RCC 7860 (cell line): ENCODE results near the gene SPATA33.
"Not testable (repeated sequence)": the region's sequence is repeated elsewhere in the genome, so short reads cannot be mapped to it uniquely, and the experiment has no call there.

Experiments
- DNase-seq: peaks from one replicate; pipeline ENCODE4 v3.0.0-alpha.2; 2015; ENCODE audit warnings: low spot score
- FAIRE-seq: peaks from 2 replicates; lab custom pipeline; 2012; peaks lifted over from hg19 to GRCh38; lab: Jason Lieb, UNC

The SPATA33 gene

GRCh38 chr16:89691231-89691985 lies 33.8 kb downstream of the SPATA33 start:
- FAIRE-seq: no peak
- no peak for DNase-seq

GRCh38 chr16:89691986-89692569 lies 34.4 kb downstream of the SPATA33 start:
- DNase-seq (no peak), FAIRE-seq (no peak)

GRCh38 chr16:89693289-89693731 lies 35.7 kb downstream of the SPATA33 start:
- DNase-seq (no peak), FAIRE-seq (no peak)

DNA sequence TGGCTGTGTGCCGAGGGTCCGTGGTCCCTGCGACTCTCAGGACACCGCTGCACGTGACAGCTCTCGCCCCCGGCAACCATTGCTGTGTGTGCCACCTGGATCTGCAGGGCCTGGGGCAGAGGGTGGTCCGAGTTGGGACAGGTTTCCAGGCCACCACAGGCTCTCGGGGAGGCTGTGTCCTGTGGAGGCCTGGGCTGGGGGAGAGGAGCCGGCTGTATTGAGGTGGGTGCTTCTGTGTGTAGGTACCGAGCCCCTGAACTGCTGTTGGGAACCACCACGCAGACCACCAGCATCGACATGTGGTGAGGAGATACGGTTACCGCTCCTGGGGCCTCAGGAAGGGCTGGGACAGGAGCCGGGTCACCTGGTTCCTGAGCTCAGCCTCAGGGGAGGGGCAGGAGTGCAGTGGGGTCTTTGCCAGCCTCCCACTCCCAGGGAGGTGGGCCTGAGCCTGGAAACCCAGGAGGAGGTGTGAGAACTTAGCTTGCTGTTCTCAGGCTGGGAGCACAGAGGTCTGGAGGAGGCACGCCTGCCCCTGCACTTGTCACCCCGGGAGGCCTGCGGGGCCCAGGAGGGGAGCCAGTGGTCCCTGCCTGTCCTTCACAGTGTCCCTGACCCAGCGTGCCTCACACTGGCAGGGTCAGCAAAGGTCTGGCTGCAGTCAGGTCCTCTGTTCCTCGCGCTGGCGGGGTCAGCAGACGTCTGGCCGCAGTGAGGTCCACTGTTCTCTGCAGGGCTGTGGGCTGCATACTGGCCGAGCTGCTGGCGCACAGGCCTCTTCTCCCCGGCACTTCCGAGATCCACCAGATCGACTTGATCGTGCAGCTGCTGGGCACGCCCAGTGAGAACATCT lies 36.5 kb downstream of the SPATA33 start:
- DNase-seq (no peak), FAIRE-seq (no peak)

DNA sequence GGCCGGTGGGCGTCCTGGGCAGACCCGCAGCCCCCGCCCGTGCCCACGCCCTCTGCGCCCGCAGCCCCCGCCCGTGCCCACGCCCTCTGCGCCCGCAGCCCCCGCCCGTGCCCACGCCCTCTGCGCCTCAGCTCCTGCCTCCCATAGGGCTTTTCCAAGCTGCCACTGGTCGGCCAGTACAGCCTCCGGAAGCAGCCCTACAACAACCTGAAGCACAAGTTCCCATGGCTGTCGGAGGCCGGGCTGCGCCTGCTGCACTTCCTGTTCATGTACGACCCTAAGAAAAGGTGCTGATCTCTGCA lies 37.1 kb downstream of the SPATA33 start:
- FAIRE-seq, DNase-seq: not testable (repeated sequence)

DNA sequence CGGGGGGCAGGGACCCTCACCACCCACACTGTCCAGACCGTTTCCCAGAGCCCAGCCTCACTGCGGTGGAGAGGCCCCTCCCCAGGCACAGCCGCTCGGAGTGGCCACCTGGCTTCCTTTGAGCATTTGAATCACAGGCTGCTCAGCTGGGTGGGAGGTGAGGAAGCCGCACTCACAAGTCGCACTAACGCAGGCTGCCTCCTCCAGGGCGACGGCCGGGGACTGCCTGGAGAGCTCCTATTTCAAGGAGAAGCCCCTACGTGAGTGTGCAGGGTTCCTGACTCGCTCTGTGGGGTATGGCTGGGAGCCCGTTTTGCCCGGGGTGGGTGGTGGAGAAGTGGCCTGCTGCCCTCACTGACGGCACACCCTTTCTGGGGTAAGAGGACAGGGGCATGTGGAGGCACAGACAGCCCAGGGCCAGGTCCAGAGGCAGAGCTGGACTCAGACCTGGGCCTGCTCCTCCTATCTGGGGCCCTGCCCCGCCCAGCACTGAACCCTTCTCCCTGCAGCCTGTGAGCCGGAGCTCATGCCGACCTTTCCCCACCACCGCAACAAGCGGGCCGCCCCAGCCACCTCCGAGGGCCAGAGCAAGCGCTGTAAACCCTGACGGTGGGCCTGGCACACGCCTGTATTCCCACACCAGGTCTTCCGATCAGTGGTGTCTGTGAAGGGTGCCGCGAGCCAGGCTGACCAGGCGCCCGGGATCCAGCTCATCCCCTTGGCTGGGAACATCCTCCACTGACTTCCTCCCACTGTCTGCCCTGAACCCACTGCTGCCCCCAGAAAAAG lies 37.6 kb downstream of the SPATA33 start:
- no peak for DNase-seq
- no peak for FAIRE-seq

GRCh38 chr16:89695875-89696669 lies 38.4 kb downstream of the SPATA33 start:
- DNase-seq (no peak), FAIRE-seq (no peak)

- FAIRE-seq: no peak
- DNase-seq: no peak
These were observed 39.1 kb downstream of the SPATA33 start for GRCh38 chr16:89696670-89697128.

- FAIRE-seq: no peak
These were observed 39.6 kb downstream of the SPATA33 start for GRCh38 chr16:89697161-89697615.

GRCh38 chr16:89697616-89698331 lies 40.1 kb downstream of the SPATA33 start:
- FAIRE-seq: no peak
- DNase-seq: no peak

More at GRCh38 chr16:89697161-89697615, 39.6 kb downstream of the SPATA33 start:
- no peak for DNase-seq

DNA sequence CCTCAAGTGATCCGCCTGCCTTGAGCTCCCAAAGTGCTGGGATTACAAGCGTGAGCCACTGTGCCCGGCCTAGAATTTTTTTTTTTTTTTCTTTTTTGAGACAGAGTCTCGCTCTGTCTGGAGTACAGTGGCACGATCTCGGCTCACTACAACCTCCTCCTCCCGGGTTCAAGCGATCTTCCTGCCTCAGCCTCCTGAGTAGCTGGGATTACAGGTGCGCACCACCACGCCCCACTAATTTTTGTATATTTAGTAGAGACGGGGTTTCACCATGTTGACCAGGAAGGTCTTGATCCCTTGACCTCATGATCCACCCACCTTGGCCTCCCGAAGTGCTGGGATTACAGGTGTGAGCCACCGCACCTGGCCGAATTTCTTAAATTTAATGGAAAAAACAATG lies 41.1 kb downstream of the SPATA33 start:
- DNase-seq, FAIRE-seq: not testable (repeated sequence)

GRCh38 chr16:89699629-89700099 lies 42.0 kb downstream of the SPATA33 start:
- FAIRE-seq, DNase-seq: not testable (repeated sequence)

- peak; percentile 97 for DNase-seq
These were observed 42.5 kb downstream of the SPATA33 start for GRCh38 chr16:89700100-89700648.

GRCh38 chr16:89700649-89701424 lies 43.2 kb downstream of the SPATA33 start:
- FAIRE-seq: no peak
- peak; percentile 31 for DNase-seq

More at GRCh38 chr16:89700100-89700648, 42.5 kb downstream of the SPATA33 start:
- FAIRE-seq: peak; percentile 81

DNA sequence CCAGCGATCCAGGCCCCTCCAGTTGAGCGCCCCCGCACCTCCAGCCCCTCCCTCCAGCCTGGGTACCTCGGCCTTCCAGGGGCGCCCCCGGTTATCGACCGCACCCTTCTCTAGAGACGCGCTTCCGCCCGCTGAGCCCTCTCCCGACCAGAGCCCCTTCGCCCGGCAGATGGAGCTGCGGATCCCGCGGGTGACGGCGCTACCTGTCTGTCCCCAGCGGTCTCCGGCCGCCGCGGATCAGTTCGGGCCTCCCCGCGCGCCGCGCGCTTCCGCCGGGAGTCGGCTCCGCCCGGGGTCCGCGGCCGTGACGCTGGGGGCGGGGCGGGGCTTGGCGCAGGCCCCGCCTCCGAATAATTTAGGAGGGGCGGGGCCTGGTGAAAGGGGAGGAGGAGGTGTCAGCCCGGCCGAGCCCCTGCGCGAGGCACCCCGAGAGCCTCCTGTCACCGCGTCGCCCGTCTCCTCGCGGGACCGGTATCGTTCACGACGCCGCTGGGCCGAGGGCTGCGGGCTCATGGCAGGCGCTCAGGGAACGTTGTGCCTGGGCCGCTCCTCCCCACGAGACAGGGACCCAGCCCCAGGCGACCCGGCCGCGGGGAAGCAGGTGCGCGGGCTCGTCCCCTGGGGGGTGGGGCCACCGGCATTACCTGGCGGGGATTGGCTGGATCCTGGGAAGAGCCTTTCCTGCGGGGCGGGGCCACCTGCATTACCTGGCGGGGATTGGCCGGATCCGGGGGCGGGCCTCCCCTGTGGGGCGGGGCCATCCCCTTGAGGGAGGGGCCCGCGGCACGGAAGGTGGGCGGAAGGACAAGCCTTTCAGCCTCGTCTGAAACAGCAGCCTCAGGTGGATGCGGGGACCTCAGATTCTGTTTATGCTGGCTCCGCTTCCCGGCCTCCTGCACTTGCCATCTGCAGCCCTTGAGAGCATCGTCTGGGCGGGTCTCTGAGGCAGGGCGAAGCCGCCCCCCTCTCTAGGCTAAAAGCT lies 44.1 kb downstream of the SPATA33 start, which contains the start of gene SPATA2L:
Gene SPATA2L, minus strand, starts transcription at position 281 of the 982 bp plus-strand sequence. CDS start 473 bp downstream, outside the sequence.
- DNase-seq (peak; percentile 79), FAIRE-seq (peak; percentile 24)

DNA sequence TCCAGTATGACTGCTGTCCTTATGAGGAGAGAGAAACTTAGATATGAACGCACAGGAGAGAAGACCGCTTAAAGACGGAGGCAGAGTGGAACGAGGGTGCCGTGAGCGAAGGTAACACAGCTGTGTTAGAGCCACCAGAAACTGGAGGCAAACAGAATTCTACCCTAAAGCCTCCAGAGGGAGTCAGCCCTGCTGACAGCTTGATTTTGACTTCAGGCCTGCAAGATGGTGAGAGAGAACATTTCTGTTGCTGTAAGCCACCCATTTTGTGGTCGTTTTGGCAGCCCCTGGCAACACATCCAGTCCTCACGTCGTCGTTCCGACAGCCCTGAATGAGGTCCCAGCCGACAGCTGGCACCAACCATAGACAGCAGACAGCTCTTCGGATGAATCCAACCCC lies 46.6 kb downstream of the SPATA33 start:
- DNase-seq (no peak), FAIRE-seq (no peak)
